GM18517 (cell line): ENCODE results near the gene MS4A14.
"Not testable (repeated sequence)": the region's sequence is repeated elsewhere in the genome, so short reads cannot be mapped to it uniquely, and the experiment has no call there.

Source experiments
- ATAC-seq: cut with Tn5 transposase; IDR thresholded peaks from one replicate; pipeline ENCODE4 v1.9.1; 2021; ENCODE audit warnings: mild to moderate bottlenecking, moderate library complexity; ENCODE audit not compliant: unreplicated experiment

MS4A14 gene

GRCh38 chr11:60396382-60396781 is at the start of gene MS4A14:
TSS of gene MS4A14 (plus strand) at chr11:60396459. CDS start at chr11:60396579, 120 bp downstream.
- ATAC-seq = peak; percentile 18

- no peak for ATAC-seq
Observed at GRCh38 chr11:60347084-60347797, 49.0 kb upstream of the MS4A14 start.

- no peak for ATAC-seq
Observed at GRCh38 chr11:60348116-60348515, 48.1 kb upstream of the MS4A14 start.

GRCh38 chr11:60349990-60350389 is 46.3 kb upstream of the MS4A14 start:
- no peak for ATAC-seq

GRCh38 chr11:60357771-60358170 is 38.5 kb upstream of the MS4A14 start:
- ATAC-seq = no peak

- ATAC-seq = no peak
Observed at GRCh38 chr11:60360621-60361020, 35.6 kb upstream of the MS4A14 start.

GRCh38 chr11:60362241-60362640 is 34.0 kb upstream of the MS4A14 start:
- no peak for ATAC-seq

- ATAC-seq = peak; percentile 55
Observed at GRCh38 chr11:60363542-60364470, 32.5 kb upstream of the MS4A14 start.

GRCh38 chr11:60366262-60366904 is 29.9 kb upstream of the MS4A14 start:
- not testable (repeated sequence) for ATAC-seq

- peak; percentile 91 for ATAC-seq
Observed at GRCh38 chr11:60367009-60367408, 29.2 kb upstream of the MS4A14 start.

- ATAC-seq = no peak
Observed at GRCh38 chr11:60367896-60368295, 28.4 kb upstream of the MS4A14 start.

GRCh38 chr11:60370252-60370810 is 25.9 kb upstream of the MS4A14 start:
- ATAC-seq = no peak

GRCh38 chr11:60370811-60371298 is 25.4 kb upstream of the MS4A14 start:
- ATAC-seq = no peak

- no peak for ATAC-seq
Observed at GRCh38 chr11:60371386-60371785, 24.9 kb upstream of the MS4A14 start.

- ATAC-seq = no peak
Observed at GRCh38 chr11:60371854-60372253, 24.4 kb upstream of the MS4A14 start.

GRCh38 chr11:60372767-60373166 is 23.5 kb upstream of the MS4A14 start:
- no peak for ATAC-seq

GRCh38 chr11:60375316-60375715 is 20.9 kb upstream of the MS4A14 start:
- no peak for ATAC-seq

GRCh38 chr11:60376601-60377000 is 19.7 kb upstream of the MS4A14 start:
- no peak for ATAC-seq

GRCh38 chr11:60377401-60378136 is 18.7 kb upstream of the MS4A14 start:
- no peak for ATAC-seq

- peak; percentile 89 for ATAC-seq
Observed at GRCh38 chr11:60378354-60378753, 17.9 kb upstream of the MS4A14 start, which contains the start of gene MS4A7. TSS of gene MS4A7 (plus strand) at chr11:60378532. CDS start at chr11:60383142, 4,610 bp downstream.
